Measurements from ENCODE around the gene SCG2.

Gene SCG2

GRCh38 chr2:223585666-223586065 lies 16.5 kb downstream of the SCG2 start:
- DNase-seq = no peak
- intact Hi-C loops (cut with DNase I) = no loop called here

GRCh38 chr2:223582001-223582400 lies 20.2 kb downstream of the SCG2 start:
- DNase-seq = no peak
- intact Hi-C loops (cut with DNase I) = no loop called here

- peak in 1 of 10 donors; percentile 15 for DNase-seq
- intact Hi-C loops (cut with DNase I) = no loop called here
These were observed 21.2 kb downstream of the SCG2 start for GRCh38 chr2:223580951-223581350.

GRCh38 chr2:223578846-223579245 lies 23.3 kb downstream of the SCG2 start:
- intact Hi-C loops (cut with DNase I) = no loop called here
- no peak for DNase-seq

GRCh38 chr2:223576873-223577272 lies 25.3 kb downstream of the SCG2 start:
- intact Hi-C loops (cut with DNase I) = no loop called here
- DNase-seq = no peak

GRCh38 chr2:223570784-223571183 lies 31.4 kb downstream of the SCG2 start:
- intact Hi-C loops (cut with DNase I) = no loop called here
- DNase-seq = no peak

GRCh38 chr2:223566396-223566795 lies 35.8 kb downstream of the SCG2 start:
- no peak for DNase-seq
- intact Hi-C loops (cut with DNase I) = no loop called here

- intact Hi-C loops (cut with DNase I) = no loop called here
- no peak for DNase-seq
These were observed 38.7 kb downstream of the SCG2 start for GRCh38 chr2:223563462-223563861.

GRCh38 chr2:223562078-223562477 lies 40.1 kb downstream of the SCG2 start:
- intact Hi-C loops (cut with DNase I) = no loop called here
- DNase-seq = no peak

- intact Hi-C loops (cut with DNase I) = no loop called here
- DNase-seq = no peak
These were observed 41.3 kb downstream of the SCG2 start for GRCh38 chr2:223560749-223561435.

- intact Hi-C loops (cut with DNase I) = no loop called here
- no peak for DNase-seq
These were observed 43.2 kb downstream of the SCG2 start for GRCh38 chr2:223558970-223559369.

- intact Hi-C loops (cut with DNase I) = no loop called here
- DNase-seq = no peak
These were observed 47.2 kb downstream of the SCG2 start for GRCh38 chr2:223554923-223555322.

- DNase-seq = peak in 8 of 10 donors; percentile 7 to 86 (median 31)
- intact Hi-C loops (cut with DNase I) = no loop called here
These were observed 52.9 kb downstream of the SCG2 start for GRCh38 chr2:223549215-223549614.

GRCh38 chr2:223548194-223548593 lies 54.0 kb downstream of the SCG2 start:
- no peak for DNase-seq
- intact Hi-C loops (cut with DNase I) = no loop called here

All from posterior cingulate gyrus (tissue), 11 donors.